Fibroblast of villous mesenchyme (primary cell): ENCODE data around the gene DIP2A. TPM values are rescaled to one million over a fixed set of nuclear protein-coding genes. Genes with fewer than 3 reads are reported as not detected.

ENCODE experiments used
- DNase-seq: peaks from one replicate; pipeline ENCODE4 v3.0.0-alpha.2; 2010; ENCODE audit warnings: low read depth
- H3K4me3 ChIP-seq: 2 replicates; pipeline ENCODE4 v1.5.1; 2011; ENCODE audit warnings: low read depth, mild to moderate bottlenecking, low read length
- CTCF ChIP-seq: IDR thresholded peaks from 2 replicates; pipeline ENCODE4 v1.5.1; 2012; ENCODE audit warnings: low read depth, mild to moderate bottlenecking, low read length; ENCODE audit not compliant: insufficient read depth
- total RNA-seq: library from RNA; depleted of rRNA; stranded (reverse); fragments of >200 nt; gene quantifications from 2 replicates; pipeline ENCODE4 v1.2.3, GENCODE V29; 2012

Gene DIP2A
- total RNA-seq, 1 donor, result 32.0 TPM

- H3K4me3 ChIP-seq, result no peak overlapping the region
- DNase-seq, result no peak
- TF ChIP-seq CTCF, result no peak
Observed at GRCh38 chr21:46597031-46597430, 138.3 kb downstream of the DIP2A start.

GRCh38 chr21:46597896-46598343 lies 139.2 kb downstream of the DIP2A start:
- no peak for DNase-seq
- H3K4me3 ChIP-seq, result no peak overlapping the region
- TF ChIP-seq CTCF, result no peak

GRCh38 chr21:46598581-46599572 lies 140.2 kb downstream of the DIP2A start:
- no peak overlapping the region for H3K4me3 ChIP-seq
- DNase-seq, result peak; percentile 81
- no peak for TF ChIP-seq CTCF

GRCh38 chr21:46600305-46600704 lies 141.6 kb downstream of the DIP2A start:
- no peak overlapping the region for H3K4me3 ChIP-seq
- DNase-seq, result no peak
- TF ChIP-seq CTCF, result no peak

GRCh38 chr21:46600978-46601377 lies 142.3 kb downstream of the DIP2A start:
- TF ChIP-seq CTCF, result no peak
- DNase-seq, result no peak
- no peak overlapping the region for H3K4me3 ChIP-seq

GRCh38 chr21:46603228-46603627 lies 144.5 kb downstream of the DIP2A start:
- H3K4me3 ChIP-seq, result no peak overlapping the region
- TF ChIP-seq CTCF, result no peak
- no peak for DNase-seq
